HG03521 (cell line): ENCODE results near the gene ABCG2.

Experiments used
- ATAC-seq: cut with Tn5 transposase; IDR thresholded peaks from one replicate; pipeline ENCODE4 v1.9.1; 2021; ENCODE audit warnings: mild to moderate bottlenecking, moderate library complexity; ENCODE audit not compliant: unreplicated experiment

ABCG2 gene

DNA sequence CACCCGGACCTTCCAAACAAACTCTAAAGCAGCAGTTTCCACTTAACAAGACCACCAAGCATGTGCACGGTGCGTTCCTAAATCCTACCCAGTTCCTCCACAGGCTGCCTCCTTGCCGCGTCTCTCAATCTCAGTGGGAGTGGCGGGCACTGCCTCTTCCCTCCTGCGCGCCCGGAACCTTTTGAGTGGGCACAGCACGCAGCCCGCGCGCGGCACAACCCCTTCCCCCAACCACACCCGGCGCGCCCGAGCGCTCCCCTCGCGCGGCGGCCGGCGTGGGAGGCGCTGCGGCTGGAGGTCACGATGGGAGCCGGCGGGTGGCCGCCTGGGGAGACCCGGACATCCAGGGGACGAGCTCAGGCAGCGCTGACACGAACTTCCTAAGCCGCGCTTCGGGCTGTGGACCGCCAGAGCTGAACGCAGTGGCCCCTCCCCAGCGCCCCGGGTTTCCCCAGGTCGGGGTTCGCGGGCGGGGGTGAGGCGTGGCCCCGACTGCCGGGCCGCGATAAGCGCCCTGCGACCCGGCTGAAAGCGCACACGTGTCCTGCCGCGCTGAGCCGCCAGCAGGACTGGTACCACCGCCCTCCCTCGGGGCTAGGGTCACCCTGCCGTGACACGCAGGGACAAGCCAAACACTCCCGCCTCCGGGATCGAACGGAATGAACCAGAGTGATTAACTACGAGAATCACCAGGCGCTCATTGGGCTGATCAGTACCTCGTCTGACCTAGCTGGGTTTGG is at the start of gene ABCG2:
Gene ABCG2 (minus strand): TSS at position 151 of the 740 bp plus-strand sequence. CDS start 18,644 bp downstream, outside the sequence.
- ATAC-seq: no peak

DNA sequence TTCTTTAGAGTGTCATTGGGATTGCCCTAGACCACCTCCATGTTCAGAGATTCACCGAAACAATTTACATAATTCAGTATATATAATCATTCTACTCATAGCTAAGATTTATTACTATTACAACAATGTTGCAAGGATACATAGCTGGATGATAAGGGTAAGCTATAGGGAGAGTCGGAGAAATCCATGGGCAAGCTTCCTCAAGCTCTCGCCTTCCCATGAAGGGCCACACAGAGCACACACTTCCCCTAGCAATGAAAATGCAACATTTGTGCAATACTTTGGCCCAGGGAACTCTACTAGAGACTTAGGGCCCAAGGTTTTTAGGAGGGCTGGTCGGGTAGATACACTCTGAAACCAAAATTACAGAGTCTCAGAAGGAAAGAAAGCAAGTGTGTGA is 49.7 kb upstream of the ABCG2 start:
- no peak for ATAC-seq

DNA sequence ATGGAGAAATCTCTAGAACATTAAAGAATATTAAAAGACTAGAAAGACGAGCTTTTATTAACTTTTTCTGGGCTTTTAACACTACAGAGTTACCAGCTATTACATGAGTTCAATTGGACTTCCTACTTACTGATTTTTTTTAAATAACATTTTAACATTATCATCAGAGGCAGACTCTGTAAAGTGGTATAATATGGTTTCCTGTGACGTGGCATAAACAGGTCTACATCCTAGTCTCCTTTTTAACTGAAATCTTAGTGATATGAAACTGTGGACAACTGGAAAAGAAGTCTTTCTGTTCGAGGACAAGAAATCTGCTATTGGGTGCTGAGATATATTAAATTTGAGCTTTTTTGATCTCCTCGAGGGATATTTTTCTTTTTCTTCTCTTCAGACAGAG is 48.7 kb upstream of the ABCG2 start:
- ATAC-seq: no peak

DNA sequence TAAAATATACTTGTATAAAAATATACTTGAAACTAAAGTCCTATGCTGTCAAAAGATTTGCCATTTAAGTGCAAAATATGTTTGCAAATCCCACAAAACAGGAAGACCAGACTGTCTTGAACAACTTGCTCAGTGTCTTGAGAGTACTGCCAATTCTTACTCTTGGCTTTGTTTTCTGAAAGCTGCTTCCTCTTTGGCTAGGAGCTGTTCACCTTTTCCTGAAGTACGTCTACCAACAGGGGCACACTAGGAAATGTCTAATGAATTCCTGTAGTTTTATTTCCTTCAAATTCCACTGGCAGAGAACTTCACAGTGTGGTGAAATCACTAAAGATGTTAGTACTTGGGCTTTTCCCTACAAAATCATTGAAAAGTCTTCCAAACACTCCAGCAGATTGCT is 46.4 kb upstream of the ABCG2 start:
- no peak for ATAC-seq

DNA sequence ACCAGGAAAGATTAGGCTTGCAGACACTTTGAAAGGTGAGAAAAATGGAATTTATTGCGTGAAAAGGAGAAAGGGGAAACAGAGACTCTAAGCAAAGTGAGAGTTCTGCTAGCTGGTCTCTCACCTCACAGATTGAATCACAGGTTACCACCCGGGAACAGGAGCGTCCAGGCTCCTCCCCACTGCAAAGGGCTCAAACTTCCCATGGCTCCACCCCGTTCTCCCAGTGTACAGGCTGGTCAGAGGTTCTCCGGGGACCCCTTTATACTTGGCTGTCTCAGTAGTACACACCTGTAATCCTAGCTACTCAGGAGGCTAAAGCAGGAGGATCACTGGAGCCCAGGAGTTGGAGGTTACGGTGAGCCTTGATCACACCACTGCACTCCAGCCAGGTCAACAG is 44.0 kb upstream of the ABCG2 start:
- no peak for ATAC-seq

DNA sequence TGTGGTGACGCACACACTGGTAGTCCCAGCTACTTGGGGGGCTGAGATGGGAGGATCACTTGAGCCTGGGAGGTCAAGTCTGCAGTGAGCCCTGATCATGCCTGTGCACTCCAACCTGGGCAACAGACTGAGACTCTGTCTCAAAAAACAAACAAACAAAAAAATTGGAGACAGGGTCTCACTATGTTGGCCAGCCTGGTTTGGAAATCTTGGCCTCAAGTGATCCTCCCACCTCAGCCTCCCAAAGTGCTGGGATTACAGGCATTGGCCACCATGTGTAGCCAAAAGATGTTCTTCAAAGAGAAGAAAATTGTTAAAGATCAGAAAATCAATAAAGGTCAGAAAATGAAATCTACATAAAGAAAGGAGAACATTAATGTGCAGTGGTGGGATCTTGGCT is 41.7 kb upstream of the ABCG2 start:
- ATAC-seq: no peak

DNA sequence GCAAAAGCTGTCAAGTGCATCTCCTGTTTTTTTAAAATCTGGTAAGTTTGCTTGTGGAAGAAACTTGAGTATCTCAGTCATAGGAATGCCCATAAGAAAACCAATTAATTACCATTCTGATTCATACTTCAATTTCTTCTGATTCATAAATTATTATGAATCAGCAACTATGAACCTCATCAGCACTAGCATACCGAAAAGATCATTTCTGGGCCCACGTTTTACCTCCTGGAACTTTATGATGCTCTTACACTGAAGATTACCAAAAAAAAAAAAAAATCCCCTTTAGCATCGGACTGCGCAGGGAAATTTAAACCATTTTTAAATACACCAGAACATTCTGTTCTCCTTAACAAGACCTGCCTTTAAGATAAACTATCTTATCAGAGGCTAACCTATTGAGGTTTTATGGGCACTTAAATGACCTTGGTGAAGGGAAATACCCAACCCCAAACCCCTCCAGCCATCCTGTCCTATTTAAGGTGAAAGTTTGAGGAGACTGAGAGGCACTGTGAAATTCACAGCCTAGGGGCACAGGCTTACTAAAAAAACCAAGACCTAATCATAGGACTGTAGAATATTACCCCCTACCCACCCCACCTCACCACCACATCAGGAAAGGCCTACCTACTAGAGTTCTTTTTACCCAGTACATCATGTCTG is 38.2 kb upstream of the ABCG2 start:
- no peak for ATAC-seq

DNA sequence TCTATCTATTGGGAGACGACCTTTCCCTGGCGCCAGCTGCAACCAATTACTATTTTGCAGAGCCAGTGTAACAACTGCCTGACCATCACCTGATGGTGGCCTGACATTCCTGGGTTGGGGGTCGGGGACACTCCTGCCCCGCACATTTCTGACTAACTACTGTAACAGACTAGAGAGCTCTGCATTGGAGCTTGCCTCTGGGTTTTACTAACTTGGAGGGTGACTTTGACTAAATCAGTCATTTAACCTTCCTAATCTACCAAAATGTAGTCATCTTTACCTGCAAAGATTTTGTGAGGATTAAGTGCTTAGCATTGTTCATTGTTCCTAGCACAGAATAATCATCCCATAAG is 37.5 kb upstream of the ABCG2 start:
- ATAC-seq: no peak

DNA sequence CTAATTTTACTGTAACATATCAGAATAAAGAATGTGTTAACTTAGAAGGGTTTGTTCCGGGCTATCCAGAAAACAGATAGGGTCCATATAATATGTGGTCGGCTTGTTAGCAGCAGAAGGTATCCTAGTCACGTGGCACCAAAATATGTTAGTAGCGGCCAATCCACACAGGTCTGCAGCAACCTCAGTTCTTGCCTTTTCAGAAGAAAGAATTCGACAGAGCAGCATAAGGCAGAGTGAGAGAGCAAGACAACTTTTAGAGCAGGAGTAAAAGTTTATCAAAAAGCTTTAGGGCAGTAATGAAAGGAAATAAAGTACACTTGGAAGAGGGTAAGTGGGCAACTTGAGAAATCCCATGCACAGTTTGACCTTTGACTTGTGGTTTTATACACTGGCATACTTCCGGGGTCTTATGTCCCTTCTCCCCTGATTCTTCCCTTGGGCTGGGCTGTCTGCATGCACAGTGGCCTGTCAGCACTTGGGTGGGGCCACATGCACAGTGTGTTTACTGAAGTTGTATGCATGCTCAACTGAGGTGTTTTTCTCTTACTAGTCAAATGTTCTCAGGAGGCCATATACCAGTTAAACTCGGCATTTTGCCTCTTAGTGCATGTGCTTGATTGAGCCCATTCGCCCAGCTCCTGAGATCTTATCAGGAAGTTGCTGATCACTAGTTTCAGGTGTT is 37.0 kb upstream of the ABCG2 start:
- ATAC-seq: no peak

DNA sequence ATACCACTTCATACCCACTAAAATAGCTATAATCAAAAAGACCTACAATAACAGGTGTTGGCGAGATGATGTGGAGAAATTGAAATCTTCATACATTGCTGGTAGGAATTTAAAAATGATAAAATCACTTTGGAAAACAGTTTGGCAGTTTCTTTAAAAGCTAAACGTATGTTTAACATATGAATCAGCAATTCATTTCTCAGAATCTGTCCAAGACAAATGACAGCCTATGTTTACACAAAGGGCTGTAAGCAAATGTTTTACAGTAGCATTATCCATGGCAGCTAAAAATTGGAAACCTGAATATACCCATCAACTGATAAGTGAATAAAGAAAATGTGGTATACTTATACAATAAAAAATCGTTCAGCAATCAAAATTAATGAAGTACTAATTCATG is 33.0 kb upstream of the ABCG2 start:
- ATAC-seq: no peak

DNA sequence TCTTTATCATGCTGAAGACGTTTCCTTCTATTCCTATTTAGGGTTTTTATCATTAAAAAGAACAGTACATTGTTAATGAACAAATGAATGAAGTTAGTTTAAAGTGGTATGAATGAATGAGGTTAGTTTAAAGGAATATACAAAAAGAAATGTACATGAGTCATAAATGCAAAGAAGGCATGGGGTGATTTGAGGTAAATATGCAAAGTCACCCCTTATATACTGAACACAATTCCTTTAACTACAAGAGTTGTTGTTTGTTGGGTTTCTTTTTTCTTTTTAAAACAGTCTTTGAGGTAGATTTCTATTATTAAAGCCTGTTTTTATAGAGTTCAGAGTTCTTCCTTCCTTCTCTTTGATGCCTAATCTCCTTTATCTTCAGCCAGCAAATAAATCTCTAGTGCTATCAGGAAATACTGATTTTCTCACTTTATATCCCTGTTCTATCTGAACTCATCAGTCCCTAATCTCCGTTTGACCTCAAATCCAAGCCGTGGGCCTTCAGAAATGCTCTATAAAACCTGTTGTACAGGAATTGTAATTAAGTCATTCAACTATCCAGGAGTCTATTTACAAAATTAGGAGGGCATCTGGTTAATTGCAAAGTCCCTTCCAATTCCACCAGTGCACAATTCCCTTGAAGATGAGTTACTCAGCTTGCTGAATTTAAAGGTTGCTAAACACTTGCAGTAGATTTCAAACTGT is 31.6 kb upstream of the ABCG2 start:
- no peak for ATAC-seq

DNA sequence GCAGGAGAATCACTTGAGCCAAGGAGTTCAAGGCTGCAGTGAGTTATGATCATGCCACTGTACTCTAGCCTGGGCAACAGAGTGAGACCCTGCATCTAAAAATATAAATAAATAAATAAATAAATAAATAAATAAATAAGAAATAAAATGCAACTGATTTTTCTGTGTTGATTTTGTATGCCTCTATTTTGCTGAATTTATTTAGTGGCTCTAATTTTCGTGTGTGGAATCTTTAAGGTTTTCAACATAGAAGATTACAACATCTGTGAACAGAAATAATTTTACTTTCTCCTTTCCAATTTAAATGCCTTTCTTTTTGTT is 30.9 kb upstream of the ABCG2 start:
- ATAC-seq: no peak

DNA sequence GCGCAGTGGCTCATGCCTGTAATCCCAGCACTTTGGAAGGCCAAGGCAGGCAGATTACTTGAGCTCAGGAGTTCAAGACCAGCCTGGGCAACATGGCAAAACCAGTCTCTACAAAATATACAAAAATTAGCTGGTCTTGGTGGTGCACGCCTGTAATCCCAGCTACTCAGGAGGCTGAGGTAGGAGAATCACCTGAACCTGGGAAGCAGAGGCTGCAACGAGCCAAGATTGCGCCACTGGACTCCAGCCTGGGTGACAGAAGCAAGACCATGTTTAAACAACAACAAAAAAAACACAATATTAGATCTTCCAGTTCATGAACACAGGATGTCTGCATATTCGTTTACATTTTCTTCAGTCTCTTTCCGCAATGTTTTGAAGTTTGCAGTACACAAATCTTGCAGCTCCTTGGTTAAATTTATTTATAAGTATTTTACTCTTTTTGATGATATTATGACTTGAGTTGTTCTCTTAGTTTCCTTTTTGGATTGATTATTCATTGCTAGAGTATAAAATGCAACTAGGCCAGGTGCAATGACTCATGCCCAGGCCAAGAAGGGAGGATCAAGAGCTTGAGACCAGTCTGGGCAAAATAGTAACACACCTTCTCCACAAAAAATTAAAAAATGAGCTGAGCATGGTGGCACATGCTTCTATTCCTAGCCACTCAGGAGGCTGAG is 30.4 kb upstream of the ABCG2 start:
- no peak for ATAC-seq

DNA sequence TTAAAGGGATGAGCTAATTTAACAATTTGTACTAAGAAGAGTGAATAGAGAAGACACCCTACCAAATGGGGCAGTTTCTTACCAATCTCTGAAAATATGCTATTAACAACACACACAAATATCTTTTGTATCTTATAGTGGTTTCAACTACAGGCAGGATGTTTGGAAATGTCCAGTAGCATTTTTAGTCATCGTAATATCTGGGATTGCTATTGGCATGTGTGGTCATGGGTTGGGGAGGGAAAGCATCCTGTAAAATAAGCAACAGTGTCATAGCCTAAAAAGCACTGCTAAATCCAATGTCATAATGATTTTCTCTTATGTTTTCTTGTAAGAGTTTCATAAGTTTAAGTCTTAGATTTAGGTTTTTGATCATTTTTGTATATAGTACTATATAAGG is 29.3 kb upstream of the ABCG2 start:
- no peak for ATAC-seq

DNA sequence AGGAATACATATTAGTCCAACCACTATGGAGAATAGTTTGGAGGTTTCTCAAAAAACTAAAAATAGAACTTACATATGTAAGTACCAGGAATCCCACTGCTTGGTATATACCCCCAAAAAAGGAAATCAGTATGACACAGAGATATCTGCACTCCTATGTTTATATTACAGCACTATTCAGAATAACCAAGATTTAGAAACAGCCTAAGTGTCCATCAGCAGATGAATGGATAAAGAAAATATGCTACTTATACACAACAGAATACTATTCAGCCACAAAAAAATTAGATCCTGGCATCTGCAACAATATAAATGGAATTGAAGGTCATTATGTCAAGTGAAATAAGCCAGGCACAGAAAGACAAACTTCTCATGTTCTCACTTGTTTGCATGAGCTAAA is 27.5 kb upstream of the ABCG2 start:
- no peak for ATAC-seq

DNA sequence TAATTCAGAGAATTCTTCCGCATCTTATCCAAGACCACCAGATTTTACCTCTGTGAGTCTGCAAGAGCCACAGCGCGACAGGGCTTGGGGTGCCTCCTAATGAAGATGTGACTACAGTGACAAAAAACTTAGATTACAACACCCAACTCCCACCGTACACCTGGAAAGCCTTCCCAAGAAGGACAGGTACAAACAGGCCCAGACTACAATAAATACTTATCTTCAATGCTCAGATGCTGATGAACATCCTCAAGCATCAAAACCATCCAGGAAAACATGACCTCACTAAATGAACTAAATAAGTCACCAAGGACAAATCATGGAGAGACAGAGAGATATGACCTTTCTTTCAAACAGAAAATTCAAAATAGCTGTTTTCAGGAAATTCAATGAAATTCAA is 20.8 kb upstream of the ABCG2 start:
- no peak for ATAC-seq

DNA sequence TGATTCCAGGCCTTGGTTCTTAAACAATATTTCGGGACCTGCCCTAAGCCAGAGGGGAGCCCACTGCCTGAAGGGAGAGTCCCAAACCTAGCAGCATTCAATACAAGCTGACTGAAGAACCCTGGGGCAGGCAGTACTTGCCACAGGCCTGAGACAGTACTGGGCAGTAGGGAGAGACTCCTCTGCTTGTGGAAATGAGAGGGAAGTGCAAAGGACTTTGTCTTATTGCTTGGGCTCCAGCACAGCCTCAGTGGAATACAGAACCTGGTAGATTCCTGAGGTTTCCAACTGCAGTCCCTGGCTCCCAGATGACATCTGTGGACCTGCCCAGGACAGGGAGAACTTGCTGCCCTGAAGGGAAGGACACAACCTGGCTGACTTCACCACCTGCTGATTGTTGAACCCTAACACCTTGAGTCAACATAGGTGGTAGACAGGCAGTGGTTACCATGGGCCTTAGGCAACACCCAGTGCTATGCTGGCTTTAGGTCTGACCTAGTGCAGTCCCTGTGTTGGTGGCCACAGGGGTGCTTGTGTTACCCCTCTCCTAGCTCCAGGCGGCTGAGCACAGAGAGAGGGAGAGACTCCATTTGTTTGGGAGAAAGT is 20.3 kb upstream of the ABCG2 start:
- no peak for ATAC-seq

DNA sequence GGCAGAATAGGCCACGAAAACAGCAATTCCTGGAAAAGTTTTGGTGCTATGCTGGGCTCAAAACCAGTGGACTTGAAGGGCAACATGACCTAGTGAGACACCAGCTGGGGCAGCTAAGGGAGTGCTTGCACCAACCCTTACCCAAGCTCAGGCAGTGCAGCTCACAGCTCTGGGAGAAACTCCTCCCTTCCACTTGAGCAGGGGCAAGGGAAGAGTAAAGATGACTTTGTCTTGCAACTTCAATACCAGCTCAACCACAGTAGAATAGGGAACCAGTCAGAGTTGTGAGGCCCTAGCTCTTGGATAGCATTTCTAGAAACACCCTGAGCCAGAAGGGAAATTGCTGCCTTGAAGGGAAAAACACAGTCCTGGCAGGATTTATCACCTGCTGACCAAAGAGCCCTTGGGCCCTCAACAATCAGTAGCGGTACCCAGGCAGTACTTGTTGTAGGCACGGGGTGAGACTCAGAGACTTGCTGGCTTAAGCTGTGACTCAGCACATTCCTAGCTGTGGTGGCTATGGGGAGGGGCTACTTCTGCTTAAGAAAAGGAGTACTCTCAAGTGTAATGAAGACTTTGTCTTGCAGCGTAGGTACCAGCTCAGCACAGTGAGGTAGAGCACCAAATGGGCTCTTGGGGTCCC is 19.7 kb upstream of the ABCG2 start:
- no peak for ATAC-seq

DNA sequence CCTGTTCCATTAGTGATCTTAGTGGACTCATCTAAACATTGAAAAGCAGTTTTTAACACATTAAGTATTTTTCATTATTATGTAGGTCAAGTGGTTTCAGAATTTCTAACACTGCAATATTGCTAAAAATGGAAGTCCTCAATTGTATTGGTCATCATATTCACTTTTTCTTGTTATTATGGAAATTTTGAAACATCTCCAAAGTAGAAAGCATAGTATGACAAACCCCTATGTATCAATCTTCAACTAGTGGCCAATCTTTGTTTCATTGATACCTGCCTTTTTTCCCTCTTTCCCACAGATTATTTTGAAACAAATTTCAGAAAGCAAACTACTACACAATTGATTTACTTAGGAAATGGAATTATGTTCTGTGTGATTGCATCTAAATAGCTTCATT is 14.5 kb upstream of the ABCG2 start:
- no peak for ATAC-seq

DNA sequence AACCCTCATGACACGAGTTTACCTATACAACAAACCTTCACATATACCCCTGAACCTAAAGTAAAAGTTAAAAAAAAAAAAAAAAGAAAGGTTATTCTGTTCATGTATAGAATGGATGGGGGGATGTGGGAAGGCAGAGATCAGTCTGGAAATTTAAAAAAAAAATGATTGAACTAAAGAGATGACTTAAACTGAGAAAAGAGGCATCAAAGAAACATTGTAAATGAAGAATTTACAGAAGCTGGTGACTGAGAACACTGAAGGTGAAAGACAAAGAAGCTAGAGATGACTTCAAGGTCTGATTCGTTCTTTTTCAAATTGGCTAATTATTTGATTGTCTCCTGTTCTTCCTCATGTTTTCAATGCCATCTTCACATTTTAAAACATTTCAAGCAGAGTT is 12.8 kb upstream of the ABCG2 start:
- no peak for ATAC-seq
